Fibroblast of upper back skin (primary cell): Measurements from ENCODE around the gene TSPEAR.
A peak's percentile ranks its signal among the peaks of the same experiment; 100 is the strongest.

Source experiments
- DNase-seq: peaks from one replicate; pipeline ENCODE4 v3.0.0-alpha.2; 2013

TSPEAR gene

DNA sequence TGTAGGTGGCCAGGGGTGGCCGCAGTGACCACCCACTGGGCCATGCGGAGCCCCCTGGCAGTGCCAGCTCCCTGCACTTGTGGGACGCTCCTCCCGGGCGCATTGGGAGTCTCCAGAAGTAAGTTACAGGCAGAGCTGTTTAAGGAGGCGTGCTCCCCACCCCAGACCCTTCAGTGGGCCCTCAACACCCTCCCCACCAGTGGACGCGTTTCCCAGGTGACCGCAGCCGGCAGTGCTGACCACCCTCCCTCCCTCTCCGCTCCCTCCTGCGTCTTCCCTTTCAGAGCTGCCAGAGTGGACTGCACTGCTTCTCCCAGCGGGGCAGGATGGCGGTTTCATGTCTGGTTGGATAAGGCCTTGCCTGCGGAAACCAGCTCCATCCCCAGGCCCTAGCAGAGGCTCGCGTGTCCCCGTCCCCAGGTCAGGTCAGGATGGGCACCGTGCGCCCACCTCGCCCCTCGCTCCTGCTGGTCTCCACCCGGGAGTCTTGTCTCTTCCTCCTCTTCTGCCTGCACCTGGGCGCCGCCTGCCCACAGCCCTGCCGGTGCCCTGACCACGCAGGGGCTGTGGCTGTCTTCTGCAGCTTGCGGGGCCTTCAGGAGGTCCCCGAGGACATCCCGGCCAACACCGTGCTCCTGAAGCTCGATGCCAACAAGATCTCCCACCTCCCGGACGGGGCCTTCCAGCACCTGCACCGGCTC lies 255.0 kb downstream of the TSPEAR start:
- DNase-seq = no peak

DNA sequence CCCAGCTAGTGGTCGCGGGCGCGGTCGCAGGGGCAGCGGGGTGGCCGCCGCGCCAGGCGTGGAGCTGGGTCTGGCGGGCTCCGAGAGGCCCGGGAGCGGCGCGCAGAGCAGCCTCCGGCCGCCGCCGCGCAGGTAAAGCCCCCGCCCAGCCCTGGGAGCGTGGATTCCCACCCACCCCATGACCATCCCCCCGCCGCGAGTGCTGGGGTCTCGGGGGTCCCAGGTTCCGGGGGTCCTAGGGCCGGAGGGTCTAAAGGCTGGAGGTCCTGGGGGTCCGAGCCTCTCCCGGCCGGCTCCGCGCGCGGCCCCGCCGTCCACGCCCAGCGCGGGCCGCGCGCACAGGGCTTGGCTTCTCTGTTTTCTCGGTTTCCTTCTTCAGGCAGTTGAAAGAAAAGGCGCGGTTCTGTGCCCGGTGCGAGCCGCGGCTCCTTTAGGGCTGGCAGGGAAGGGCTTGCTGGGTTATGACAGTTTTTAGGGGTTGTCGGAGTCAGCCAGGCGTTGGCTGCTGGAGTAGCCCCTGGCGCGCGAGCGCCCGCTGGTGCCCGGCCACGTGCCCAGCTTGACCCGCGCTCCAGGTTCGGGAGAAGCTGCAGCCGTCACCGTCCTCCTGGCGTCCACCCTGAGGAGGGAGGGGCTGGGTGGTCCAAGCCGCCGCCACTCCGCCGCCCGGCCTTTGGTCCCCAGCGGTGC lies 255.7 kb downstream of the TSPEAR start:
- DNase-seq = peak; percentile 18

DNA sequence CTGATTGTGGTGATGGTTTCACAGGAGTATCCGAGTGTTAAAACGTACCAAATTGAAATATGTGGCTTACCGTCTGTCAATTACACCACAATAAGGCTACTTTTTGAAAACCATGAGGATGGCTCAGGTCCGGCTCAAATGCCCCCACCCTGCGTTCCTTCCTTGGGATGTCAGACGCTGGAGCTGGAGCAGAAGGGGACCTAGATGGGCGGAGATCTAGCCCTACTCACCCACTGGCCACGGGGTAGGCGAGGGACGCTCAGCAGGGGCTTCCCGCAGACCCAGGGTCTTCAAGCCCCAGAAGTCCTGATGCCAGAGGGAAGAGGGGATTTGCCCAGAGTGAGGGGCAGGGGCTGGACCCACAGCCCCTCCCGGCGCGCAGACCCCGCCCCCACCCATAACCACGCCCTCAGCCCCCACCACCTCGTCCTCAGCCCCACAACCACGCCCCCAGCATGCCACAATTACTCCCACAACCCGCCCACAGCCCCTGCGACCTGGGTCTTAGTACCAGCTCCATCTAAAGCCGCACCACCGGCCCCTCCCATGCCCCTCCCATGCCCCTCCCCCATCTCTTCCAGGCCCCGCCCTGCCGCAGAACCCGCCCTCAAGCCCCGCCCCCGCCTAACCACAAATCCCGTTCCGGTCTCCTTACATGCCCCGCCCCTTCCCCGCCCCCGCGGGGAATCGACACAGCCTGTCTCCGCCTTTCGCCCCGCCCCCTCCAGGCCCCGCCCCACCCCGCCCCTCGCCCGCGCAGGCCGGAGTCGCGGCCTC lies 256.4 kb downstream of the TSPEAR start, which contains the start of gene LRRC3:
TSS of gene LRRC3 (plus strand) at position 764 of the 777 bp plus-strand sequence. CDS start 1,135 bp downstream, outside the sequence.
- DNase-seq = peak; percentile 80

DNA sequence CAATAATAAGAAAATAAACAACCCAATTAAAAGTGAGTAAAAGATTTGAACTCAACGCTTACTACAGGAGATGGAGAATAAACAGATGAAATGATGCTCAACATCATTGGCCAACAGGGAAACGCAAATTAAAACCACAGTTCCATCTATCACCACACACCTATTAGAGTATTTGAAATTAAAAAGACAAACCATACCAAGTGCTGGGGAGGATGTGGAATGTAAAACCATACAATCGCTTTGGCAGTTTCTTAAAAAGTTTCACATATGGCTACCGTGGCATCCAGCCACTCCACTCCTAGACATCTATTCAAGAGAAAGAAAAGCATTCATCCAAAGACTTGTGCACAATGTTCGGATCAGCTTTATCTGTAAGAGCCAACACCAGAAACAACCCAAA lies 257.3 kb downstream of the TSPEAR start:
- no peak for DNase-seq

DNA sequence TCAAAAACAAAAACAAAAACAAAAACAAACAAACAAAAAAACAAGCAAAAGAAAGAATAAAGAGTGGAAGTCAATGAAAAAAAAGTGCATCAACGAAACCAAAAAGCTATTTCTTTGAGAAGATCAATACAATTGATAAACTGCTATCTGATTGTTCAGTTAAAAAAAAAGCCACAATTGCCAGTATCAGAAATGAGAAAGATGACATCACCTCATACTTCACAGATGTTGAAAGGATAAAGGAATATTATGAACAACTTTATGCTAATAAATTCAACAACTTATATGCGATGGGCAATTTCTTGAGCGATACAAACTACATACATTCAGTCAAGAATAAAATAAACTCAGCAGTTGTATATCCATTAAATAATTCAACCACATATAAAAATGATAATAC lies 258.3 kb downstream of the TSPEAR start:
- DNase-seq = no peak

DNA sequence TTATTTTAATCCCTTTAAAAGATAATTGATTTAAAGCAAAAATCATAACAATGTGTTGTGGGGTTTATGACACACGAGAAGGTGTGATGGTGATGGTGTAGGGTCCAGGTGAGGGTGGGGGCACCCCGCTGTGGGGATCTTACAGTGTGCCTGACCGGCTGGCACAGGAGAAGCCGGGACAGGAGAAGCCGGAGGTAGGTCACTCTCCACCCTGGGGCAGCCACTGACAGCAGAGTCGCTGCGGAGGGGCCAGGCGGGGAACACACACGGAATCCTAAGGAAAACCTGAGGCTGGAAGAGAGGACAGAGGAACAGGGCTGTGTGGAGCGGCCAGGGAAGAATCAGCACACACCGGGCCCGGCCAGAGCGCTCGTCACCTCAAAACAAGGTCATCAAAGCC lies 260.4 kb downstream of the TSPEAR start:
- DNase-seq = no peak

DNA sequence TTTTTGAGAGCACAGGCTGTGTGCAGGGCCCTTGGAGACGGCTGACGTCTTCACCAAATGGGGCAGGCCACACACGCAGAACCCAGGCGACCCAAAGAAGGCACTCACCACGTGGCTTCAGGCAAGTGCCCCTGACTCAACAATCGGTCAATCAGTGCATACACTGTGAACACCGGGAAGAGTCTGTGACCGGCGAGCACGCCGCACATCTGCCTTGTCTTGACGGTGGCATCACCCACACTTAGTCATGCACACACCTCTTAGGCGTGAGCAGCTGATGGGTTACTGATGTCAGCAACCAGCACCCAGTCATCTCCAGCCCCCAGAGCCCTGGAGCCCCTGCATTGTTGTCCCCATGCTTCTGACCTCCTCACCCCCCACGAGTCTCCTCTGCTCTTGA lies 261.0 kb downstream of the TSPEAR start:
- DNase-seq = no peak

DNA sequence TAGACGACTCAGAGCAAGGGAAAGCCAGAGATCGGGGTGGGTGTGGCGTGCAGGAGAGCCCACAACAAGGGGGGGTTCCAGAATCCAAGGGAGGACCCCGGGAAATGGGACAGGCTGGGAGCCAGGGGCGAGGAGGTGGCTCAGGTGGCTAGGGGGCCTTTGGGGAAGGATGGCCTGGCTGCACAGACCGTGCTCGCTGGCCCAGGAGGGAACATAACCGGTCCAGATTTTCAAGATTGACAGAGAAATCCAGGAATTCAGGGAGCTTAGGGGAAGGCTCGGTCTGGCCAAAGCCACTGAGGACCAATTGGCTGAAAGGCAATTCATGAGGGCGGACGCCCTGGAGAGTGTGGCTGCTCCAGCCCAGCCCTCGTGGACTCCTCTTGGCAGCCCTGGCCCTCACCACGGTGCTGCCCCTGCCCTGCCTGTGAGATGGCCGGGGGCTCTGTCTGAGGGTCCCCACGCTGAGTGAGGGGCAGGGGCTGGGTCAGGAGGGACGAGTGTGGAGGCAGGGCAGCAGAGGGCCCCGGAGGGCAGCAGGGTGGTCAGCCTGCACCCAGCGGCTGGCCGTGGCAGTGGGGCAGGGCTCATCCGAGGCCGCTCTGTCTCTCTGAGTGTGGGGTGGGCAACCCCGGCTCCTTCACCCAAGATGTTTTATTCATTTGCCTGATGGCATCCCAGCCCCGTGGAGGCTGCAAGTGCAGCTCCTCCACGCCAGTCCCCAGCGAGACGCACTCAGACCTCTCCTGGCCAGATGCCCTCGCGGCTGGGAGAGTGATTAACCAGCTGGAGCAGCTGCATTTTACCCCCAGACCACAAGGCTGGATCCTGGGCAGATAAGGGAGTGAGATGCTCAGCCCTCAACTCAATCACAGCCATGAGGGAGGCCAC lies 261.7 kb downstream of the TSPEAR start:
- no peak for DNase-seq

DNA sequence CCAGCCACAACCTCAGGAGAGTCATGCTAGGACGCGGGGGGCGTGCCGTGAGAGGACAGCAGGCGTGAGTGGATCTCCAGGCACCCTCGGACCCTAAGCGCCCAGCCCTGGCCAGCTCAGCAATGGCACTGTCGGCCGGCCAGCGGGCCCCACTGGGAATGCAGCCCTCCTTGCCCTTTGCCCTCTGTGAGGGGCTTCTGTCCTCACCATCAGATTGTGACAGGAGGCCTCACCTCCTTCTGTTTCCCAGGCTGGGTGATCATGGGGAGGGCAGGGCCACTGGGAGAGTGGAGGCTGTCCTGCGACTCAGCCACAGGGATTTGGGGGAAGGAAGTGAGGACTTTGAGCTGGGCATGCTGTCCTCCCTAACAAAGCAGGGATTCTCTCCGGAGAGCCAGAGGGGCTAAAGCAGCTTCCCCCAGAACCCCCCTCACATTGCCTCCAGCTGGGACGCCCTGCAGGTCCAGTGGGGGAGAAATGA lies 262.7 kb downstream of the TSPEAR start:
- no peak for DNase-seq
